Mononuclear cell (primary cell): Measurements from ENCODE around the gene MRTO4. TPM values are rescaled to one million over a fixed set of nuclear protein-coding genes. Genes with fewer than 3 reads are reported as not detected.

Experiments
- H3K27me3 ChIP-seq: 2 replicates; pipeline ENCODE4 v1.6.0; 2011; ENCODE audit warnings: low read length, control low read depth; ENCODE audit not compliant: insufficient read depth
- H3K4me1 ChIP-seq: 2 replicates; pipeline ENCODE4 v1.5.1; 2011; ENCODE audit warnings: mild to moderate bottlenecking, low read length, control low read depth; ENCODE audit not compliant: insufficient read depth
- H3K4me3 ChIP-seq: 2 replicates; pipeline ENCODE4 v1.5.1; 2011; ENCODE audit warnings: mild to moderate bottlenecking, low read length, moderate library complexity
- H3K9me3 ChIP-seq: 2 replicates; pipeline ENCODE4 v1.5.1; 2011; ENCODE audit warnings: low read depth, mild to moderate bottlenecking, control low read depth, low read length
- total RNA-seq: library from RNA; depleted of rRNA; stranded (reverse); fragments of >200 nt; gene quantifications from one replicate; pipeline ENCODE4 v1.2.3, GENCODE V29; 2012

Gene MRTO4
- 5.4 TPM for total RNA-seq

- Histone ChIP-seq H3K27me3 (no peaks in the 10 kb centered on the region), H3K4me1 (peaks cover 35% of the 10 kb centered on the region), H3K4me3 (peak within 1 kb of the TSS; percentile 61), H3K9me3 (no peaks in the 10 kb centered on the region)
Measured at GRCh38 chr1:19251305-19252196, at the start of gene MRTO4, which contains the start of gene EMC1. TSS of gene MRTO4 (plus strand) at chr1:19251805. CDS start at chr1:19251836, 31 bp downstream. TSS of gene EMC1 (minus strand) at chr1:19251524. CDS start at chr1:19251509, 15 bp downstream.

- no peaks in the 10 kb centered on the region for H3K27me3 ChIP-seq
- H3K4me1 ChIP-seq, result peaks cover 23% of the 10 kb centered on the region
- no peaks in the 10 kb centered on the region for H3K9me3 ChIP-seq
- no peak overlapping the region for H3K4me3 ChIP-seq
Measured at GRCh38 chr1:19202396-19202795, 49.2 kb upstream of the MRTO4 start.

- Histone ChIP-seq H3K9me3 (no peaks in the 10 kb centered on the region), H3K27me3 (no peaks in the 10 kb centered on the region), H3K4me1 (peaks cover 34% of the 10 kb centered on the region), H3K4me3 (no peak overlapping the region)
Measured at GRCh38 chr1:19203440-19203839, 48.2 kb upstream of the MRTO4 start.

GRCh38 chr1:19204446-19205266 lies 46.9 kb upstream of the MRTO4 start:
- Histone ChIP-seq H3K27me3 (no peaks in the 10 kb centered on the region), H3K9me3 (no peaks in the 10 kb centered on the region), H3K4me3 (no peak overlapping the region), H3K4me1 (peaks cover 46% of the 10 kb centered on the region)

- no peaks in the 10 kb centered on the region for H3K27me3 ChIP-seq
- peaks cover 46% of the 10 kb centered on the region for H3K4me1 ChIP-seq
- H3K4me3 ChIP-seq, result no peak overlapping the region
- H3K9me3 ChIP-seq, result no peaks in the 10 kb centered on the region
Measured at GRCh38 chr1:19205403-19205802, 46.2 kb upstream of the MRTO4 start.

GRCh38 chr1:19205845-19206244 lies 45.8 kb upstream of the MRTO4 start:
- peaks cover 49% of the 10 kb centered on the region for H3K4me1 ChIP-seq
- H3K9me3 ChIP-seq, result no peaks in the 10 kb centered on the region
- no peak overlapping the region for H3K4me3 ChIP-seq
- no peaks in the 10 kb centered on the region for H3K27me3 ChIP-seq

GRCh38 chr1:19206947-19207346 lies 44.7 kb upstream of the MRTO4 start:
- Histone ChIP-seq H3K4me3 (no peak overlapping the region), H3K27me3 (no peaks in the 10 kb centered on the region), H3K4me1 (peaks cover 59% of the 10 kb centered on the region)

GRCh38 chr1:19208710-19209438 lies 42.7 kb upstream of the MRTO4 start:
- Histone ChIP-seq H3K27me3 (no peaks in the 10 kb centered on the region), H3K4me3 (peak overlapping the region; percentile 75), H3K4me1 (peaks cover 56% of the 10 kb centered on the region), H3K9me3 (no peaks in the 10 kb centered on the region)

More at GRCh38 chr1:19206947-19207346, 44.7 kb upstream of the MRTO4 start:
- H3K9me3 ChIP-seq, result no peaks in the 10 kb centered on the region

- Histone ChIP-seq H3K4me3 (peak overlapping the region; percentile 75), H3K9me3 (no peaks in the 10 kb centered on the region), H3K4me1 (peaks cover 56% of the 10 kb centered on the region)
Measured at GRCh38 chr1:19209439-19209989, 42.1 kb upstream of the MRTO4 start.

GRCh38 chr1:19209990-19210771 lies 41.4 kb upstream of the MRTO4 start, which contains the start of gene UBR4:
TSS of gene UBR4 (minus strand) at chr1:19210266. CDS start at chr1:19210248, 18 bp downstream.
- peaks cover 54% of the 10 kb centered on the region for H3K4me1 ChIP-seq
- H3K4me3 ChIP-seq, result peak within 1 kb of the TSS; percentile 75
- H3K9me3 ChIP-seq, result no peaks in the 10 kb centered on the region
- no peaks in the 10 kb centered on the region for H3K27me3 ChIP-seq

More at GRCh38 chr1:19209439-19209989, 42.1 kb upstream of the MRTO4 start:
- H3K27me3 ChIP-seq, result no peaks in the 10 kb centered on the region

GRCh38 chr1:19210772-19211549 lies 40.6 kb upstream of the MRTO4 start:
- H3K4me1 ChIP-seq, result peaks cover 53% of the 10 kb centered on the region
- H3K9me3 ChIP-seq, result no peaks in the 10 kb centered on the region
- H3K27me3 ChIP-seq, result no peaks in the 10 kb centered on the region
- peak overlapping the region; percentile 75 for H3K4me3 ChIP-seq

- H3K9me3 ChIP-seq, result no peaks in the 10 kb centered on the region
- peaks cover 43% of the 10 kb centered on the region for H3K4me1 ChIP-seq
- H3K4me3 ChIP-seq, result no peak overlapping the region
- no peaks in the 10 kb centered on the region for H3K27me3 ChIP-seq
Measured at GRCh38 chr1:19212167-19212566, 39.4 kb upstream of the MRTO4 start.

- H3K4me1 ChIP-seq, result peaks cover 29% of the 10 kb centered on the region
- no peak overlapping the region for H3K4me3 ChIP-seq
- no peaks in the 10 kb centered on the region for H3K27me3 ChIP-seq
- H3K9me3 ChIP-seq, result no peaks in the 10 kb centered on the region
Measured at GRCh38 chr1:19213580-19213979, 38.0 kb upstream of the MRTO4 start.
